Measurements from ENCODE around the gene RAB19. TPM values are rescaled to one million over a fixed set of nuclear protein-coding genes. Genes with fewer than 3 reads are reported as not detected.

RAB19 gene
- total RNA-seq, 2 donors from 2014 or later = not detected

- H3K9me3 ChIP-seq = no peaks in the 10 kb centered on the region
- no peak for TF ChIP-seq CTCF (IDR thresholded peaks at IDR 0.05)
Observed at GRCh38 chr7:140441519-140441918, 37.7 kb downstream of the RAB19 start.

GRCh38 chr7:140446467-140446866 is 42.6 kb downstream of the RAB19 start:
- Histone ChIP-seq H3K9me3 (no peaks in the 10 kb centered on the region), H3K4me1 (ENCODE audit: control insufficient read depth in 1 of 2, low read depth in 2 of 2) (no peaks in the 10 kb centered on the region), H3K4me3 (no peak overlapping the region), H3K27ac (no peak overlapping the region), H3K27me3 (replicated peaks; ENCODE audit: insufficient read depth) (no peaks in the 10 kb centered on the region), H3K36me3 (peaks cover 4% of the 10 kb centered on the region)
- ATAC-seq (ENCODE audit: insufficient number of reproducible peaks, low FRiP score, low read depth) = no peak
- TF ChIP-seq CTCF (IDR thresholded peaks at IDR 0.05) = no peak
- DNase-seq (ENCODE audit: low spot score) = no peak

More at GRCh38 chr7:140441519-140441918, 37.7 kb downstream of the RAB19 start:
- H3K4me3 ChIP-seq = no peak overlapping the region
- no peaks in the 10 kb centered on the region for H3K4me1 ChIP-seq (ENCODE audit: control insufficient read depth in 1 of 2, low read depth in 2 of 2)
- ATAC-seq (ENCODE audit: insufficient number of reproducible peaks, low FRiP score, low read depth) (no peak), DNase-seq (ENCODE audit: low spot score) (no peak)
- H3K27ac ChIP-seq = no peak overlapping the region
- no peaks in the 10 kb centered on the region for H3K27me3 ChIP-seq (replicated peaks; ENCODE audit: insufficient read depth)
- peaks cover 4% of the 10 kb centered on the region for H3K36me3 ChIP-seq

GRCh38 chr7:140447841-140448240 is 44.0 kb downstream of the RAB19 start:
- ATAC-seq (ENCODE audit: insufficient number of reproducible peaks, low FRiP score, low read depth) (no peak), DNase-seq (ENCODE audit: low spot score) (no peak)
- H3K27ac ChIP-seq = no peak overlapping the region
- H3K4me1 ChIP-seq (ENCODE audit: control insufficient read depth in 1 of 2, low read depth in 2 of 2) = no peaks in the 10 kb centered on the region
- H3K36me3 ChIP-seq = peaks cover 7% of the 10 kb centered on the region
- H3K27me3 ChIP-seq (replicated peaks; ENCODE audit: insufficient read depth) = no peaks in the 10 kb centered on the region
- H3K9me3 ChIP-seq = no peaks in the 10 kb centered on the region
- TF ChIP-seq CTCF (IDR thresholded peaks at IDR 0.05) = no peak
- H3K4me3 ChIP-seq = no peak overlapping the region

GRCh38 chr7:140448781-140449480 is 45.1 kb downstream of the RAB19 start:
- peaks cover 10% of the 10 kb centered on the region for H3K36me3 ChIP-seq
- H3K27me3 ChIP-seq (replicated peaks; ENCODE audit: insufficient read depth) = no peaks in the 10 kb centered on the region
- no peak overlapping the region for H3K27ac ChIP-seq
- no peak for ATAC-seq (ENCODE audit: insufficient number of reproducible peaks, low FRiP score, low read depth)
- TF ChIP-seq CTCF (IDR thresholded peaks at IDR 0.05) = no peak
- no peaks in the 10 kb centered on the region for H3K9me3 ChIP-seq
- H3K4me3 ChIP-seq = no peak overlapping the region
- no peaks in the 10 kb centered on the region for H3K4me1 ChIP-seq (ENCODE audit: control insufficient read depth in 1 of 2, low read depth in 2 of 2)
- DNase-seq (ENCODE audit: low spot score) = no peak

DNA sequence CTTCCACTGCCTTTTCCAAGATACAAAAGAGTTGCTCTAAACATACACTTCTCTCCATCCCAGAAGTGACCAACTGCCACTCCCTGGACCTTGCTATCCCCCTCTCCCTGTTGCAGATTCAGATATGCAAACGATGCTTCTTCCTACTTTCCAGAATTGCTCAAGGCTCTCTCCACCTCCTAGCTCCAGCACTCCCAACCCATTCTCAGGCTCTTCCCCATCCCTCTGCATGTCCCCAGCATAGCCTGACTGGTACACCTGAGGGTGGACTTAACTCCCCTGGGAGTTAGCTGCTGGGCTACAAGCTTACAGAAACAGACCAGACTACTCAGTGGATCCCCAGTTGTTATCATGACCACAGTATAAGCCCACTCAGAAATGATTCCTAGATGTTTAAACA is 47.9 kb downstream of the RAB19 start:
- no peaks in the 10 kb centered on the region for H3K4me1 ChIP-seq (ENCODE audit: control insufficient read depth in 1 of 2, low read depth in 2 of 2)
- no peak overlapping the region for H3K4me3 ChIP-seq
- no peaks in the 10 kb centered on the region for H3K9me3 ChIP-seq
- ATAC-seq (ENCODE audit: insufficient number of reproducible peaks, low FRiP score, low read depth) = no peak
- DNase-seq (ENCODE audit: low spot score) = no peak
- no peak overlapping the region for H3K27ac ChIP-seq
- H3K27me3 ChIP-seq (replicated peaks; ENCODE audit: insufficient read depth) = no peaks in the 10 kb centered on the region
- H3K36me3 ChIP-seq = peaks cover 32% of the 10 kb centered on the region
- TF ChIP-seq CTCF (IDR thresholded peaks at IDR 0.05) = no peak
